OCI-LY7 (cell line): ENCODE results near the gene PTPRT.

Experiments
- CTCF ChIP-seq: fragments of 200-600 bp; sonication (generic); conservative IDR thresholded peaks from 2 replicates; pipeline ENCODE4 v1.5.1; 2014; ENCODE audit warnings: mild to moderate bottlenecking, antibody characterized with exemption, low read length, moderate library complexity, mixed read lengths
- EZH2phosphoT487 ChIP-seq: fragments of 200-600 bp; sonication (generic); IDR thresholded peaks from 2 replicates; pipeline ENCODE4 v1.6.1; 2018; ENCODE audit warnings: low read depth, borderline replicate concordance, mild to moderate bottlenecking, mixed run types, antibody characterized with exemption, low read length, moderate library complexity, mixed read lengths

GRCh38 chr20:42914302-42914701, 275.4 kb downstream of the PTPRT start:
- TF ChIP-seq CTCF: no peak
- TF ChIP-seq EZH2phosphoT487: no peak
